ENCODE data around the gene MGMT. TPM values are rescaled to one million over a fixed set of nuclear protein-coding genes. Genes with fewer than 3 reads are reported as not detected.

The MGMT gene
- total and polyA plus RNA-seq, 2 of the 4 experiments (the other 2 are of a cell fraction) = 11.5 to 17.8 TPM

GRCh38 chr10:129568583-129569344, 101.7 kb downstream of the MGMT start:
- Histone ChIP-seq H4K8ac (ENCODE audit: low read depth in 2 of 2, low read length in 2 of 2) (no peak overlapping the region), H3K27me3 (ENCODE audit: control insufficient read depth, insufficient read depth, low read length) (no peaks in the 10 kb centered on the region), H3K18ac (ENCODE audit: low read depth, low read length) (no peak overlapping the region), H3K4me3 (ENCODE audit: insufficient read depth, low read depth, low read length) (no peak overlapping the region), H4K20me1 (ENCODE audit: insufficient read depth, low read length) (no peaks in the 10 kb centered on the region), H2AK5ac (ENCODE audit: low read depth, low read length) (no peak overlapping the region), H2AFZ (replicated peaks; ENCODE audit: low read length, poor library complexity) (no peak overlapping the region), H3K4me2 (ENCODE audit: low read depth, low read length) (no peak overlapping the region), H3K14ac (replicated peaks; ENCODE audit: low read depth, low read length) (no peak overlapping the region), H3K4ac (ENCODE audit: low read depth, low read length) (no peak overlapping the region), H2BK120ac (ENCODE audit: low read depth, low read length) (no peak overlapping the region), H3K9me3 (ENCODE audit: control insufficient read depth, insufficient read depth, low read length) (peaks cover 4% of the 10 kb centered on the region; the same call in 1 of the 2 replicates), H2AK9ac (replicated peaks; ENCODE audit: low read depth, low read length, poor library complexity) (no peak overlapping the region), H3K27ac (ENCODE audit: insufficient read depth, low read length) (no peak overlapping the region), H2BK20ac (ENCODE audit: low read depth, low read length) (no peak overlapping the region), H3K4me1 (ENCODE audit: control insufficient read depth, insufficient read depth, low read length) (no peaks in the 10 kb centered on the region), H3K9me1 (ENCODE audit: insufficient read depth, low read length) (no peaks in the 10 kb centered on the region), H2BK15ac (ENCODE audit: low read depth, low read length) (no peak overlapping the region), H3K23ac (ENCODE audit: low read depth, low read length) (no peak overlapping the region), H4K5ac (ENCODE audit: low read depth, low read length) (no peak overlapping the region), H3K36me3 (ENCODE audit: control insufficient read depth, insufficient read depth, low read length) (no peaks in the 10 kb centered on the region), H3K56ac (ENCODE audit: extremely low read depth, insufficient read depth, low read length) (no peak overlapping the region), H2BK5ac (ENCODE audit: low read depth, low read length, poor library complexity, severe bottlenecking) (no peak overlapping the region), H3K79me1 (ENCODE audit: low read depth in 1 of 2, low read length in 2 of 2) (no peaks in the 10 kb centered on the region), H4K91ac (ENCODE audit: insufficient read depth, low read depth, low read length) (no peak overlapping the region), H3K9ac (ENCODE audit: low read depth, low read length) (no peak overlapping the region)
- dilution Hi-C loops (cut with HindIII; ENCODE audit: low sequenced_read_pairs, unreplicated experiment) (no loop called here), intact Hi-C loops (cut with micrococcal nuclease) (no loop called here), in situ Hi-C loops (cut with MboI; ENCODE audit: low sequenced_read_pairs) (no loop called here)
- 17% methylated on average over 4 of the region's 16 CpGs; no CpG with 5 or more reads in 1 of the 2 experiments for WGBS, 2 experiments (ENCODE audit: extremely low coverage in 2 of 2, insufficient read length in 1 of 2)
- ChIA-PET POLR2A (ENCODE audit: unreplicated experiment) (no interaction called here), CTCF (no interaction called here)
- no peak for ATAC-seq (ENCODE audit: low read depth)
- BruUV-seq (replicated peaks) = no TSS peak
- TF ChIP-seq MAFK (IDR thresholded peaks at IDR 0.05; ENCODE audit: low read depth, low read length) = no peak
- no peak for TF ChIP-seq RCOR1 (IDR thresholded peaks at IDR 0.05; ENCODE audit: insufficient replicate concordance, low read length)
- no peak for TF ChIP-seq NFE2L2 (IDR thresholded peaks at IDR 0.05; ENCODE audit: low read depth, low read length)
- TF ChIP-seq SMC3 (IDR thresholded peaks at IDR 0.05; ENCODE audit: low read depth, low read length) = no peak
- no peak for TF ChIP-seq ELK1 (IDR thresholded peaks at IDR 0.05; ENCODE audit: borderline replicate concordance, low read depth, low read length)
- no peak for DNase-seq

Measured in IMR-90 (cell line).